Memory B cell (primary cell): Measurements from ENCODE around the gene XPNPEP2.

Experiments
- ATAC-seq: fragments of 150-1000 bp; cut with Tn5 transposase; 2 replicates; pipeline ENCODE4 v1.10.0; 2021; ENCODE audit warnings: low read depth, mild to moderate bottlenecking, moderate library complexity
- DNase-seq, 2 donors: peaks; one replicate each; pipeline ENCODE4 v3.0.0; 2022; ENCODE audit warnings: low spot score in 2 of 2
- H3K27ac Mint-ChIP-seq: one replicate; pipeline ENCODE4 v1.8.0; 2022; ENCODE audit warnings: mild to moderate bottlenecking, moderate library complexity, mixed read lengths
- H3K27me3 Mint-ChIP-seq: one replicate; pipeline ENCODE4 v1.8.0; 2022; ENCODE audit warnings: mixed read lengths
- H3K36me3 Mint-ChIP-seq: one replicate; pipeline ENCODE4 v1.8.0; 2022; ENCODE audit warnings: mild to moderate bottlenecking, mixed read lengths
- H3K4me1 Mint-ChIP-seq: one replicate; pipeline ENCODE4 v1.8.0; 2022; ENCODE audit warnings: mixed read lengths
- H3K4me3 Mint-ChIP-seq: one replicate; pipeline ENCODE4 v1.8.0; 2022; ENCODE audit warnings: mild to moderate bottlenecking, moderate library complexity, mixed read lengths
- H3K9me3 Mint-ChIP-seq: one replicate; pipeline ENCODE4 v1.8.0; 2022; ENCODE audit warnings: mixed read lengths

Gene XPNPEP2

DNA sequence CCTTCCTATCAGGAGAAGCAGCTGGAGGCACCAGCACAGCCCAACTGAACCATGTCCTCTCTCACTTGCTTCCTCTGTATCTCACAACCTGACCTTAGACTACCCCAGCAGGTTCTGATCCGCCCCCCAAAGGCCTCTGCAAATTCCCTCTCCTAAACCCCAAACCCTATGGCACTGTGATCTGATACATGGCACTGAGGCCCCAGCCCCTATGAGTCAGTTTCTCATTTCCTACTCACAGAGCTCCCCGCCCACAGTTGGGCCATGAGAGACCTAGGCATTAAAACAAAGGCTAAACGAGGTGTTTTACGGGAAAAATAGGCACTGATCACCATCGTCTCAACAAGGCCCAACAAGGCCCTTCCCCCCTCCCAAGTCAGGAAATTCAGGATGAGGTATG, 60.1 kb downstream of the XPNPEP2 start:
- Mint-ChIP-seq H3K9me3 (no peaks in the 10 kb centered on the region), H3K27me3 (no peaks in the 10 kb centered on the region), H3K4me3 (no peak overlapping the region), H3K27ac (peak overlapping the region; percentile 62), H3K4me1 (no peaks in the 10 kb centered on the region), H3K36me3 (peaks cover 3% of the 10 kb centered on the region)
- ATAC-seq = no peak
- DNase-seq = no peak

DNA sequence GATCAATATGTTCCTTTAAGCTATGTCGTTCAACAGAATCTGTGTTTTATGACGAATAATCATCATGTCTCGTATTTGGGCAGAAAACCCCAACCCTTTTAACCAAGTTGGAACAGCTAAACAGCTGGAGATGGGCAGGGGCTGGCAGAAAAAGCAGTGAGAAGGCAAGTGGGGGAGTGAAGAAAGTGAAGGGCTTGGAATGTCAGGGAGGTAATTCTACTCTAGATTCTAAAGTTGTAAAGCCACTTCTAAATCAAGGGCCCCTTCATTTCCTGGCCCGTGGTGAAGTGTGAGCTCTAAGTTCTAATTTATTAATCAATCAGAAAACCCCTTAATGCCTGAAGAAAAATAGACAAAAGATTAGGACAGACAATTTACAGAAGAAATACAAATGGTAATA, 61.4 kb downstream of the XPNPEP2 start:
- no peaks in the 10 kb centered on the region for H3K36me3 Mint-ChIP-seq
- no peaks in the 10 kb centered on the region for H3K27me3 Mint-ChIP-seq
- H3K27ac Mint-ChIP-seq = peak overlapping the region; percentile 79
- ATAC-seq (no peak), DNase-seq (no peak)
- H3K9me3 Mint-ChIP-seq = no peaks in the 10 kb centered on the region
- no peaks in the 10 kb centered on the region for H3K4me1 Mint-ChIP-seq
- no peak overlapping the region for H3K4me3 Mint-ChIP-seq

DNA sequence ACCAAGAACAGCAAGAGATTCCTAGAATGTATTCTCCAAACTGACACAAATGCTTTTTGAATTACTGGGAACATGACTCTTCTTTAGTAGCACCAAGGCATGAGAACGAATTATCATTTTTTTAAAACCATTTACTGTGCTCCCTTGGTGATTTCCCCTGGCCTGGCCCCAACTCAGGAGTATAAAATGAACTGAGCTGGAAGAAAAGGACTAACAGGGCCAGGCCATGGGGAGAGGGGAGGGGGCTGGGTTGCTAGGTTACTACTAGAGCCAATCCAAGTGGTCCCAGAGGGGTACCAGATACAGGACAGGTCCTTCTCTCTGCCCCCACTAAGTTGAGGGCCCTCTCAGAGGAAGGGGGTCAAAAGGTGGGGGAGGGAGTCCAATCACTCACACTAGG, 64.1 kb downstream of the XPNPEP2 start:
- H3K9me3 Mint-ChIP-seq = no peaks in the 10 kb centered on the region
- ATAC-seq (no peak), DNase-seq (no peak)
- no peak overlapping the region for H3K4me3 Mint-ChIP-seq
- no peaks in the 10 kb centered on the region for H3K27me3 Mint-ChIP-seq
- H3K27ac Mint-ChIP-seq = no peak overlapping the region
- no peaks in the 10 kb centered on the region for H3K4me1 Mint-ChIP-seq
- no peaks in the 10 kb centered on the region for H3K36me3 Mint-ChIP-seq

DNA sequence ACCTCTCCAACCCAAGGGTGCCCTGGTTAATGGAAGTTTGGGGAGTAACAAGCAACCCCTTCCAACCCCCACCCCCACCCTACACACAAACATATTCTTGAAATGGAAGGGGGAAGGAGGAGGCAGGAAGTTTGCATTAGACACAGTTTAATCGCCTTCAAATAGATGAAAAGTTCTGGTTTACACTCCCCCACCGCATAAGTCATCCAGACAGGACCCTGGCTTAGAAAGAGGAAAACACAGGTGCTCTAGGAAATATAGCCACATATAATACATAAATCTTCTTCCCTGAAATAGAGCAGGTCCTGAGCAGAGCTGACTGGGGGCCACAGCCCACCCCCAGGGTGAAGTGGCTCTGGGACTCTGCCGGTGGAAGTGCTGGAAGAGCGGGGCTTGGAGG, 66.0 kb downstream of the XPNPEP2 start:
- H3K4me1 Mint-ChIP-seq = peaks cover 8% of the 10 kb centered on the region
- ATAC-seq (no peak), DNase-seq (no peak)
- H3K36me3 Mint-ChIP-seq = no peaks in the 10 kb centered on the region
- no peaks in the 10 kb centered on the region for H3K27me3 Mint-ChIP-seq
- no peak overlapping the region for H3K27ac Mint-ChIP-seq
- no peak overlapping the region for H3K4me3 Mint-ChIP-seq
- no peaks in the 10 kb centered on the region for H3K9me3 Mint-ChIP-seq

DNA sequence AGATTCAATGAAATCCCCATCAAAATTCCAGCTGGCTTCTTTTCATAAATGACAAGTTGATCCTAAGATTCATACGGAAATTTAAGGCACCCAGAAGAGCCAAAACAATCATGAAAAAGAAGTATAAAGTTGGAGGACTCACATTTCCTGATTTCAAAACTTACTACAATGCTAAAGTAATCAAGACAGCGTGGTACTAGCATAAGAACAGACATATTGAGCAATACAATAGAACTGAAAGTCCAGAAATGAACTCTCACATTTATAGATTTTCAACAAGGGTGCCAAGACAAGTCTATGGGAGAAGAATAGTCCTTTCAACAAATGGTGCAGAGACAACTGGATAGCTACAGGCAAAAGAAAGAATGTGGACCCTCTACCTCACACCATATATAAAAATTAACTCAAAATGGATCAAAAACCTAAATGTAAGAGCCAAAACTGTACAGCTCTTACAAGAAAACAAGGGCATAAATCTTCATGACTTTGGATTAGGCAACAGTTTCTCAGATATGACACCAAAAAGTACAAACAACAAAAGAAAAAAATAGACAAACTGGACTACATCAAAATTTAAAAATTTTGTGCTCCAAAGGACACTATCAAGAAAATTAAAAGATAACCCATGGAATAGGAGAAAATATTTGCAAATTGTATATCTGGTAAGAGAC, 69.5 kb downstream of the XPNPEP2 start:
- Mint-ChIP-seq H3K4me3 (no peak overlapping the region), H3K27me3 (no peaks in the 10 kb centered on the region), H3K9me3 (no peaks in the 10 kb centered on the region), H3K36me3 (peaks cover 6% of the 10 kb centered on the region), H3K4me1 (peaks cover 10% of the 10 kb centered on the region), H3K27ac (no peak overlapping the region)
- no peak for ATAC-seq
- DNase-seq = no peak

GRCh38 chrX:129808829-129809796, 70.3 kb downstream of the XPNPEP2 start:
- Mint-ChIP-seq H3K4me3 (peak overlapping the region; percentile 17), H3K27ac (no peak overlapping the region), H3K9me3 (no peaks in the 10 kb centered on the region), H3K36me3 (peaks cover 6% of the 10 kb centered on the region), H3K27me3 (no peaks in the 10 kb centered on the region), H3K4me1 (peaks cover 10% of the 10 kb centered on the region)
- ATAC-seq = peak; percentile 48
- no peak for DNase-seq

- H3K9me3 Mint-ChIP-seq = no peaks in the 10 kb centered on the region
- ATAC-seq (no peak), DNase-seq (no peak)
- no peaks in the 10 kb centered on the region for H3K27me3 Mint-ChIP-seq
- H3K27ac Mint-ChIP-seq = no peak overlapping the region
- no peak overlapping the region for H3K4me3 Mint-ChIP-seq
- H3K4me1 Mint-ChIP-seq = peaks cover 10% of the 10 kb centered on the region
- H3K36me3 Mint-ChIP-seq = peaks cover 7% of the 10 kb centered on the region
Observed at GRCh38 chrX:129813662-129814368, 75.0 kb downstream of the XPNPEP2 start.

GRCh38 chrX:129818123-129818522, 79.3 kb downstream of the XPNPEP2 start:
- no peak overlapping the region for H3K27ac Mint-ChIP-seq

More at GRCh38 chrX:129818123-129818522, 79.3 kb downstream of the XPNPEP2 start:
- no peaks in the 10 kb centered on the region for H3K9me3 Mint-ChIP-seq
- peaks cover 2% of the 10 kb centered on the region for H3K4me1 Mint-ChIP-seq
- H3K4me3 Mint-ChIP-seq = no peak overlapping the region
- ATAC-seq (no peak), DNase-seq (no peak)
- peaks cover 2% of the 10 kb centered on the region for H3K36me3 Mint-ChIP-seq
- H3K27me3 Mint-ChIP-seq = no peaks in the 10 kb centered on the region
